HFF-Myc (cell line): ENCODE measurements around the gene ZNRF1.
"Not testable (repeated sequence)": the region's sequence is repeated elsewhere in the genome, so short reads cannot be mapped to it uniquely, and the experiment has no call there.

ENCODE experiments used
- DNase-seq: peaks from one replicate; pipeline ENCODE4 v3.0.0-alpha.2; 2011; ENCODE audit warnings: low read depth; ENCODE audit errors: extremely low read depth
- H3K4me3 ChIP-seq: replicated peaks from 2 replicates; pipeline ENCODE4 v1.5.1; 2011; ENCODE audit warnings: low read depth, mild to moderate bottlenecking, control low read depth, low read length
- TF ChIP-seq, protein P1 (sequence below): IDR thresholded peaks from 2 replicates; pipeline ENCODE4 v1.5.1; 2012; ENCODE audit warnings: mild to moderate bottlenecking, low read depth, low read length, control low read depth; ENCODE audit errors: missing control alignments

ZNRF1 gene

GRCh38 chr16:75086281-75086680 is 87.5 kb downstream of the ZNRF1 start:
- no peak for DNase-seq
- no peak overlapping the region for H3K4me3 ChIP-seq
- TF ChIP-seq, protein P1, sequence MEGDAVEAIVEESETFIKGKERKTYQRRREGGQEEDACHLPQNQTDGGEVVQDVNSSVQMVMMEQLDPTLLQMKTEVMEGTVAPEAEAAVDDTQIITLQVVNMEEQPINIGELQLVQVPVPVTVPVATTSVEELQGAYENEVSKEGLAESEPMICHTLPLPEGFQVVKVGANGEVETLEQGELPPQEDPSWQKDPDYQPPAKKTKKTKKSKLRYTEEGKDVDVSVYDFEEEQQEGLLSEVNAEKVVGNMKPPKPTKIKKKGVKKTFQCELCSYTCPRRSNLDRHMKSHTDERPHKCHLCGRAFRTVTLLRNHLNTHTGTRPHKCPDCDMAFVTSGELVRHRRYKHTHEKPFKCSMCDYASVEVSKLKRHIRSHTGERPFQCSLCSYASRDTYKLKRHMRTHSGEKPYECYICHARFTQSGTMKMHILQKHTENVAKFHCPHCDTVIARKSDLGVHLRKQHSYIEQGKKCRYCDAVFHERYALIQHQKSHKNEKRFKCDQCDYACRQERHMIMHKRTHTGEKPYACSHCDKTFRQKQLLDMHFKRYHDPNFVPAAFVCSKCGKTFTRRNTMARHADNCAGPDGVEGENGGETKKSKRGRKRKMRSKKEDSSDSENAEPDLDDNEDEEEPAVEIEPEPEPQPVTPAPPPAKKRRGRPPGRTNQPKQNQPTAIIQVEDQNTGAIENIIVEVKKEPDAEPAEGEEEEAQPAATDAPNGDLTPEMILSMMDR = no peak

DNA sequence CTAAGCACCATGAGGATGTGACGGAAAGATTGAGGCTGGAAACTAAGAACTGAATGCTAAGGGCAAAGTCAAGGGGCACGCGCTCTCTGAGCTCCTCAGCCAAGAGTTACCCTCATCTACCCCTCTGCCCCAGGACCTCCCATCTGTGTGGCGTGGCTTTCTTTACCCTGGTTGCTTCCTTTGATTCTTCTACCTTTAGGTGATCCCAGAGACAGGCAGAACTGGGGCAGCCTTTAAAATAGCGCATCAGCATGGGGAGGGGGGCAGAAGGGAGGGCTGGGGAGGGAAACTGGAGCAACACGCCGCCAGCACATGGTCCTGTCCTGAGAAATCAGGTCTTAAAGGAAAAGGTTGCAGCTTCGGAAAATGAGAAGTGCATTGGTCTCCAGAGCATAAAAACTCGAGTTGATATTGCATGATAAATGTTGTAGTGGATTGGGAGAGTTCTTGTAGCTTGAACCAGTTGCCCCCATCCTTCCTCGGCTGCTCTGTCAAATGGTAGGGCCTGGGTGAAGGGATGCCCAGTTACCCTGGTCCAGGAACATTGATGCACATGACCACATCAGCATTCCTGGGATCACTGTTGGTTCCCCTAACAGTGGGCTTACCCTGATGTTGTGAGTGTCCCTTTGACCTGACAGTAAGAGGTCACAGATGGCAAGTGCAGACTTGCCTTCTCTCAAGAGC is 88.0 kb downstream of the ZNRF1 start:
- no peak for DNase-seq
- no peak overlapping the region for H3K4me3 ChIP-seq
- TF ChIP-seq, protein P1 = no peak

DNA sequence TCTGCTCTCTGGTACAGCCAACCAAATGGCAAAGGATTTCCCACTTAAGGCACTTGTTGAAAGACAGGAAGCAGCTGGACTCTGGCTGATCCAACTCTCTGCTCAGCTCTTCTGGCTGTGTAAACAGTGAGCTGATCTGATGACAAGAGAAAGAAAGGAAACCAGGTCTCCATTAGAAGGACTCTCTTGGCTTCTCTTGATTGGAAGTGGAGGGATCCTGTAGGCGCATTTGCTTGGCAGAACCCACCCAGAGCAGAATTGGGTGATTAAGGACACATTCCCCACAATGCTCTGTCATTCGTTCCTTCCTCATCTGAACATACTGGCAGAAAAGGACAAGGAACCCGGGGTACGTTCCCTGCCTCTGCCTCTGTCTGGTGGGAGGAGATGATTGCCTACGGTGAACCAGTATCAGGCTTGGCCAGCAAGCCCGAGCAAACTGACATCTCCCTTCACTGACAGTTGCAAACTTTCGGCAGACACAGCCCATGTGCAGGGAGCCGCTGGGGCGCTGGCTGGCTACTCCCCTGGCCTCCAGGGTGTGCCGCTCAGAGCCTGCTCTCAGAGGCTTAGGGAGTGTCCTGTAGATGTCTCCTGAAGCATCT is 88.7 kb downstream of the ZNRF1 start:
- peak; percentile 65 for DNase-seq
- TF ChIP-seq, protein P1 = no peak
- H3K4me3 ChIP-seq = no peak overlapping the region

DNA sequence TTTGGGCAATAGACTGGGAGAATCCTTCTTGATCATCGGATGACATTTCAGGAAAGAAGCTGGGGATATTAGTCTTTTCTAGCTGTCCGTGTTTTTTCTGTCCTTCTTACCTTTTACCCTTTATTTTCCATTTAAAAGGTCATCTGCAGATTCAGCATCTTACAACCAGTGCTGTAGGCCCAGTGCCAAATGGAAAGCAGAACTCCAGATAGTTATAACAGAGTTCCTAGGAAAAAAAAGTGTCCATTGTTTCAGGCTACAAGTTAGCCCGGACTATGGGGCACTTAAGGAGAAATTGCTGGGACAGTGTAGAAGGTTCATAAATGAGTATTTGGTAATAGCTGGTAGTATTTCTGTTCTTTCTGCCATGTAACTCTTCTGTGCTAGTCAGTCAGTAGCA is 89.4 kb downstream of the ZNRF1 start:
- no peak overlapping the region for H3K4me3 ChIP-seq
- TF ChIP-seq, protein P1 = no peak
- no peak for DNase-seq

DNA sequence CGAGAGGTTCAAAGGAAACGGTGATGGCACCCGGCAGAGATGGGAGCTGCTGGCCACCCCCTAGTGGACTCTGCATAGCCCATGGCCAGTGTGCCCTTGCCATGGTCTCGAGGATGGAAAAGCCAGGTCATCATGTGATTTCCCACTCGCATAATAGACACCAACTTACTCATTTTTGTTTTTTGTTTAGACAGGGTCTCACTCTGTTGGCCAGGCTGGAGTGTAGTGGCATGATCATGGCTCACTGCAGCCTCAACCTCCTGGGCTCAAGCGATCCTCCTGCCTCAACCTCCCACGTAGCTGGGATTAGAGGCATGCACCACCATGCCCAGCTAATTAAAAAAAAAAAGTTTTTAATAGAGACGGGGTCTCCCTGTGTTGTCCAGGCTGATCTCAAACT is 90.1 kb downstream of the ZNRF1 start:
- no peak overlapping the region for H3K4me3 ChIP-seq
- DNase-seq = no peak
- TF ChIP-seq, protein P1 = no peak

DNA sequence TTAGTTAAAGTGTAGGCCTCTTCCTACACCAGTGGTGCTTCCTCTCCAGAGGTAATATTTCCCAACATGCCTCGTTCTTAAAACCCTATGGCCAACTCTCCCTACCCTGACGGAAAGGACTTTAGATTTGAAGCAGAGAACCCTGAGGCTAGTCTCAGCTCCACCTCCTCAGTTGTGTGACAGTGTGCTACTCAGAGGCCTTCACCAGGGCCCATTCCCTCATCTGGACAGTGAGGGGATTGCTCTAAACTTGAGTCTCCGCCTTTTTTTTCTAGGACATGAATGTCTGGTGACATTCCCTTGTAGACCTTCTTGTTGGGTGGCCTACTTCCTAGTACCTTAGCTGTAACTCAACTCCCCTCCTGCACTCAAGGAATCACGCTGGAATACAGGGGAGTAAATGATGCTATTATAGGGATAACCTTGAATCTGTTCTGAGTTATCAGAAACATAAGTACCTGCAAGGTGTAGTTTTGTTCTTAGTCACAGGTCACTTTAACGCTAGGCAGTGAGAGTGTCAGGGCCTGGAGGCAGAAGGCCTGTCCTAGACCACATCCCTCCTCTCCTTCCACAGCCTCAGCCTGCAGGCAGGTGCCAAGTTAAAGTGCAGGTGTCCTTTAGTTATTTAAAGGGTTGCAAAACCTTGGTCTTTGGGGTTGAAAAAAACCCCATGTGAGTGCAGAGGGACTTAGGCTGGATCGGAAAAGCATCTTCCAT is 90.8 kb downstream of the ZNRF1 start:
- TF ChIP-seq, protein P1 = no peak
- no peak overlapping the region for H3K4me3 ChIP-seq
- no peak for DNase-seq

GRCh38 chr16:75090899-75091298 is 92.1 kb downstream of the ZNRF1 start:
- DNase-seq = not testable (repeated sequence)

DNA sequence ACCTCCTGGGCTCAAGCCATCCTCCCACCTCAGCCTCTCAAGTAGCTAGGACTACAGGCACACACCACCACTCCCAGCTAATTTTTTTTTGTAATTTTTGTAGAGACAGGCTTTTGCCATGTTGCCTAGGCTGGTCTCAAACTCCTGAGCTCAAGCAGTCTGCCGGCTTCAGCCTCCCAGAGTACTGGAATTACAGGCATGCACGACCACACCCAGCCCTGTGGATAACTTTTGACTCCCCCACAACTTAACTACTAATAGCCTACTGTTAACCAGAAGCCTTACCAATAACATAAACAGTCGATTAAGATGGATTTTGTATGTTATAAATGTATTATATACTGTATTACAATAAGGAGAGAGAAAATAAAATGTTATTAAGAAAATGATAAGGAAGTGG is 92.8 kb downstream of the ZNRF1 start:
- DNase-seq, H3K4me3 ChIP-seq: not testable (repeated sequence)

More at GRCh38 chr16:75090899-75091298, 92.1 kb downstream of the ZNRF1 start:
- not testable (repeated sequence) for H3K4me3 ChIP-seq
